Measurements from ENCODE around the gene GLRX5.

DNA sequence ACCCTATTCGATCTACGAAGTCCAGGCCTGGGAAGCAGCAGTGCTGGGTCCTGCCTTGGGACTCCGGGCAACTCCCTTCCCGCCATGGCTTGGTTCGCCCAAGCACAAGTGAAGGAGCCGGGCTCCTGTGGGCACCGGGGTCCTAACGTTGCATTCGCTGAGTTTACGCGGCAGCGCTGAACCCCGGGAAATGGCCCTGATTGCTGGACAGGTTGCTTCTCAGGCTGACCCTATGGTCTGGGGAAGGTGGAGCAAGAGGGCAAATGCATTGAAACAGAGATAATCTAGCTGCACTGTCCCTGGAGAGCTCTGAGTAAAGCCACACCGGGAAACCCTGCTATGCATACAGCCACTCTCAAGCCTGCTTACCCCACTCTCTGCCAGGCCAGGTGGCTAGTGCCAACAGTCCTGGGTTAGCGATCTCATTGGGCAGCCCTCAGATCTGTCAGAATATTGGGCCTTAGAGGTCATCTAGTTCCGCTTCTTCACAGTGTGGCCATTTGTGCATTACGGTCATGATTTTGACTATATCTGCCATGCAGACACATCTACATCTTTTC, 29.7 kb upstream of the GLRX5 start:
- no peak for TF ChIP-seq EZH2 (IDR thresholded peaks at IDR 0.05; ENCODE audit: borderline replicate concordance, low read length)
- TF ChIP-seq, protein P1, sequence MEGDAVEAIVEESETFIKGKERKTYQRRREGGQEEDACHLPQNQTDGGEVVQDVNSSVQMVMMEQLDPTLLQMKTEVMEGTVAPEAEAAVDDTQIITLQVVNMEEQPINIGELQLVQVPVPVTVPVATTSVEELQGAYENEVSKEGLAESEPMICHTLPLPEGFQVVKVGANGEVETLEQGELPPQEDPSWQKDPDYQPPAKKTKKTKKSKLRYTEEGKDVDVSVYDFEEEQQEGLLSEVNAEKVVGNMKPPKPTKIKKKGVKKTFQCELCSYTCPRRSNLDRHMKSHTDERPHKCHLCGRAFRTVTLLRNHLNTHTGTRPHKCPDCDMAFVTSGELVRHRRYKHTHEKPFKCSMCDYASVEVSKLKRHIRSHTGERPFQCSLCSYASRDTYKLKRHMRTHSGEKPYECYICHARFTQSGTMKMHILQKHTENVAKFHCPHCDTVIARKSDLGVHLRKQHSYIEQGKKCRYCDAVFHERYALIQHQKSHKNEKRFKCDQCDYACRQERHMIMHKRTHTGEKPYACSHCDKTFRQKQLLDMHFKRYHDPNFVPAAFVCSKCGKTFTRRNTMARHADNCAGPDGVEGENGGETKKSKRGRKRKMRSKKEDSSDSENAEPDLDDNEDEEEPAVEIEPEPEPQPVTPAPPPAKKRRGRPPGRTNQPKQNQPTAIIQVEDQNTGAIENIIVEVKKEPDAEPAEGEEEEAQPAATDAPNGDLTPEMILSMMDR (conservative IDR thresholded peaks at IDR 0.05 in 1 of 2, IDR thresholded peaks at IDR 0.05 in 1 of 2; ENCODE audit: extremely low read depth in 1 of 2, insufficient read depth in 1 of 2, low read depth in 1 of 2, low read length in 2 of 2): no peak

Measured in mammary epithelial cell (primary cell).